Ishikawa (cell line): Measurements from ENCODE around the gene SUFU.

Source experiments
- CEBPB ChIP-seq: IDR thresholded peaks from 2 replicates; pipeline ENCODE4 v1.6.1; 2012
- CREB1 ChIP-seq: IDR thresholded peaks from 2 replicates; pipeline ENCODE4 v1.6.1; 2012; ENCODE audit warnings: low read depth
- MAX ChIP-seq: IDR thresholded peaks from 2 replicates; pipeline ENCODE4 v1.6.1; 2012
- YY1 ChIP-seq: IDR thresholded peaks from 2 replicates; pipeline ENCODE4 v1.6.1; 2012; ENCODE audit warnings: low read depth
- TF ChIP-seq, protein P1 (sequence below): IDR thresholded peaks from 2 replicates; pipeline ENCODE4 v1.6.1; 2012; ENCODE audit warnings: low read depth, mild to moderate bottlenecking

DNA sequence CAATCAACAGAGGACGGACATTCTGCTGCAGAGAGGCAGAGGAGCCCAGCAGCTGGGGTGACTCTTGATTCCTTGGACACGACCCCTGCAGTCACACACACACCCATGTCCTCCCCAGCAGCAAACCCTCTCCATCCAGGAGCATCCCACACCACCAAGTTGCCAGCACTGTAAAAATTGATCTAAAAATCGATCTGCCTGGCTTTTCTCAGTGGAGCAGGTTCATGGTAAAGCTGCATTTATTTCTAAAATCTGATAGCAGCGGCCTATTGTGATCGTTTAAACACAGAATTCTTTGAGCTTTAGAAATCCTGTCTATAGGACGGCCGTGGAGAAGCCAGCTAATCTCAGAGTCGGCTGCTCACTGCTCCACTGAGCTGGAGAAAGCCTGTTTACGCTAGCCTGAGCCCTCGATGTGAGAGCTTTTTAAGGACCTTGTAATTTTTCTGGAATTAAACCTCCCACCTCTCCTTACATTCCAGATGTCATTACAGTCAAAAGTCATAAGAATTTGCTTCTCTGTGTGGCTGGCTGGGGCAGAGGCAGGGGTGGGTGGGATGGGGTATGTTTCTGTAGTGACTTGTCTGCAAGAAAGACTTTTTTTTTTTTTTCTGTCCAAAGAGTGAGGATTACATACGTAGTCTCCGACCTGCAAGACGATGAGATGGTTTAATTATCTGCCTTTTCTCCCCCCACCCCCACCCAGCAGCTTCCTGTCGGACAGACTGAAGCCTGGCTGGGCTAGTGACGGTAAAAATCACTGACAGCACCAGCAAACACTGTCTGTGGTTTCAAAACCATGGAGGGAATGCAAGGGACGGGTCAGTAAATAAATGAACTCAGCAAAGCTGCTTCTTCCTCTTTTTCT is 172.1 kb downstream of the SUFU start:
- TF ChIP-seq CREB1 (no peak), CEBPB (no peak), YY1 (no peak), MAX (no peak)
- TF ChIP-seq, protein P1, sequence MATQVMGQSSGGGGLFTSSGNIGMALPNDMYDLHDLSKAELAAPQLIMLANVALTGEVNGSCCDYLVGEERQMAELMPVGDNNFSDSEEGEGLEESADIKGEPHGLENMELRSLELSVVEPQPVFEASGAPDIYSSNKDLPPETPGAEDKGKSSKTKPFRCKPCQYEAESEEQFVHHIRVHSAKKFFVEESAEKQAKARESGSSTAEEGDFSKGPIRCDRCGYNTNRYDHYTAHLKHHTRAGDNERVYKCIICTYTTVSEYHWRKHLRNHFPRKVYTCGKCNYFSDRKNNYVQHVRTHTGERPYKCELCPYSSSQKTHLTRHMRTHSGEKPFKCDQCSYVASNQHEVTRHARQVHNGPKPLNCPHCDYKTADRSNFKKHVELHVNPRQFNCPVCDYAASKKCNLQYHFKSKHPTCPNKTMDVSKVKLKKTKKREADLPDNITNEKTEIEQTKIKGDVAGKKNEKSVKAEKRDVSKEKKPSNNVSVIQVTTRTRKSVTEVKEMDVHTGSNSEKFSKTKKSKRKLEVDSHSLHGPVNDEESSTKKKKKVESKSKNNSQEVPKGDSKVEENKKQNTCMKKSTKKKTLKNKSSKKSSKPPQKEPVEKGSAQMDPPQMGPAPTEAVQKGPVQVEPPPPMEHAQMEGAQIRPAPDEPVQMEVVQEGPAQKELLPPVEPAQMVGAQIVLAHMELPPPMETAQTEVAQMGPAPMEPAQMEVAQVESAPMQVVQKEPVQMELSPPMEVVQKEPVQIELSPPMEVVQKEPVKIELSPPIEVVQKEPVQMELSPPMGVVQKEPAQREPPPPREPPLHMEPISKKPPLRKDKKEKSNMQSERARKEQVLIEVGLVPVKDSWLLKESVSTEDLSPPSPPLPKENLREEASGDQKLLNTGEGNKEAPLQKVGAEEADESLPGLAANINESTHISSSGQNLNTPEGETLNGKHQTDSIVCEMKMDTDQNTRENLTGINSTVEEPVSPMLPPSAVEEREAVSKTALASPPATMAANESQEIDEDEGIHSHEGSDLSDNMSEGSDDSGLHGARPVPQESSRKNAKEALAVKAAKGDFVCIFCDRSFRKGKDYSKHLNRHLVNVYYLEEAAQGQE: no peak
